Naive B cell (primary cell): ENCODE measurements around the gene MAST2. TPM values are rescaled to one million over a fixed set of nuclear protein-coding genes. Genes with fewer than 3 reads are reported as not detected.
A peak's percentile ranks its signal among the peaks of the same experiment; 100 is the strongest.
"Not testable (repeated sequence)": the region's sequence is repeated elsewhere in the genome, so short reads cannot be mapped to it uniquely, and the experiment has no call there.

Experiments used
- ATAC-seq, 2 donors: fragments of 150-1000 bp; cut with Tn5 transposase; 2 replicates each; pipeline ENCODE4 v1.10.0; 2021; ENCODE audit warnings: low read depth in 2 of 2, mild to moderate bottlenecking in 2 of 2, moderate library complexity in 2 of 2
- DNase-seq: peaks from one replicate; pipeline ENCODE4 v3.0.0; 2022
- H3K27ac Mint-ChIP-seq, 6 donors: one replicate each; pipeline ENCODE4 v1.8.0; 2020 to 2022; ENCODE audit warnings: mild to moderate bottlenecking in 6 of 6, mixed read lengths in 6 of 6, moderate library complexity in 5 of 6, inconsistent platforms in 2 of 6
- H3K27me3 Mint-ChIP-seq, 3 donors: one replicate each; pipeline ENCODE4 v1.8.0; 2021 to 2022; ENCODE audit warnings: mixed read lengths in 3 of 3, mild to moderate bottlenecking in 1 of 3
- H3K36me3 Mint-ChIP-seq, 2 donors: one replicate each; pipeline ENCODE4 v1.8.0; 2020 to 2022; ENCODE audit warnings: mixed read lengths in 2 of 2, inconsistent platforms in 1 of 2, mild to moderate bottlenecking in 1 of 2
- H3K4me1 Mint-ChIP-seq, 3 donors: one replicate each; pipeline ENCODE4 v1.8.0; 2020 to 2022; ENCODE audit warnings: mixed read lengths in 3 of 3, inconsistent platforms in 1 of 3, mild to moderate bottlenecking in 1 of 3, moderate library complexity in 1 of 3
- H3K4me3 Mint-ChIP-seq, 8 donors: one replicate each; pipeline ENCODE4 v1.8.0; 2020 to 2022; ENCODE audit warnings: mild to moderate bottlenecking in 8 of 8, mixed read lengths in 8 of 8, moderate library complexity in 8 of 8, inconsistent platforms in 2 of 8
- H3K9me3 Mint-ChIP-seq, 7 donors: one replicate each; pipeline ENCODE4 v1.8.0; 2020 to 2022; ENCODE audit warnings: mixed read lengths in 7 of 7, mild to moderate bottlenecking in 5 of 7, inconsistent platforms in 2 of 7, moderate library complexity in 1 of 7
- polyA plus RNA-seq, 6 donors: library from polyadenylated mRNA; unstranded; fragments of 300-500 nt; fragmentation: Illumina TruSeq; gene quantifications; one replicate each; pipeline ENCODE4 v1.2.3, GENCODE V29; 2021; ENCODE audit warnings: low read depth in 6 of 6

The MAST2 gene
- polyA plus RNA-seq, 6 donors from 2014 or later, result 0.86 to 5.1 (median 3.2) TPM; not detected in 1

GRCh38 chr1:45926330-45926729 is 122.9 kb downstream of the MAST2 start:
- peak overlapping the region in 2 of 8 donors; percentile 26 to 58 for H3K4me3 Mint-ChIP-seq
- H3K27ac Mint-ChIP-seq, result peak overlapping the region in 1 of 6 donors; percentile 1
- H3K9me3 Mint-ChIP-seq, result no peaks in the 10 kb centered on the region
- no peak for ATAC-seq
- no peak for DNase-seq
- peaks cover 28 to 45% (median 43%) of the 10 kb centered on the region in 3 donors for H3K4me1 Mint-ChIP-seq
- no peaks in the 10 kb centered on the region for H3K36me3 Mint-ChIP-seq
- H3K27me3 Mint-ChIP-seq, result no peaks in the 10 kb centered on the region

GRCh38 chr1:45927231-45927915 is 124.0 kb downstream of the MAST2 start:
- not testable (repeated sequence) for ATAC-seq, H3K36me3 Mint-ChIP-seq, H3K27ac Mint-ChIP-seq, DNase-seq, H3K9me3 Mint-ChIP-seq, H3K27me3 Mint-ChIP-seq
- Mint-ChIP-seq H3K4me3 (peak overlapping the region in 1 of 8 donors; percentile 42), H3K4me1 (peaks cover 28 to 45% (median 43%) of the 10 kb centered on the region in 3 donors)

- Mint-ChIP-seq H3K9me3 (no peaks in the 10 kb centered on the region), H3K36me3 (no peaks in the 10 kb centered on the region), H3K27ac (no peak overlapping the region), H3K27me3 (no peaks in the 10 kb centered on the region), H3K4me1 (peaks cover 24 to 41% (median 37%) of the 10 kb centered on the region in 3 donors), H3K4me3 (no peak overlapping the region)
- no peak for DNase-seq
- ATAC-seq, result no peak
Observed at GRCh38 chr1:45928486-45929205, 125.2 kb downstream of the MAST2 start.

- ATAC-seq, result peak in 1 of 2 donors; percentile 44
- H3K36me3 Mint-ChIP-seq, result no peaks in the 10 kb centered on the region
- no peaks in the 10 kb centered on the region for H3K27me3 Mint-ChIP-seq
- peak overlapping the region in 2 of 6 donors; percentile 21 to 50 for H3K27ac Mint-ChIP-seq
- DNase-seq, result no peak
- no peak overlapping the region for H3K4me3 Mint-ChIP-seq
- H3K9me3 Mint-ChIP-seq, result no peaks in the 10 kb centered on the region
- H3K4me1 Mint-ChIP-seq, result peaks cover 20 to 37% (median 36%) of the 10 kb centered on the region in 3 donors
Observed at GRCh38 chr1:45929257-45929687, 125.9 kb downstream of the MAST2 start.

GRCh38 chr1:45930258-45931150 is 127.1 kb downstream of the MAST2 start:
- Mint-ChIP-seq H3K9me3 (no peaks in the 10 kb centered on the region), H3K36me3 (no peaks in the 10 kb centered on the region), H3K4me3 (no peak overlapping the region), H3K4me1 (peaks cover 25 to 43% (median 40%) of the 10 kb centered on the region in 3 donors), H3K27me3 (no peaks in the 10 kb centered on the region), H3K27ac (no peak overlapping the region)
- DNase-seq (no peak), ATAC-seq (no peak)

GRCh38 chr1:45932205-45932604 is 128.8 kb downstream of the MAST2 start:
- H3K4me3 Mint-ChIP-seq, ATAC-seq, H3K27me3 Mint-ChIP-seq, H3K27ac Mint-ChIP-seq, DNase-seq, H3K9me3 Mint-ChIP-seq, H3K36me3 Mint-ChIP-seq: not testable (repeated sequence)
- peaks cover 26 to 43% (median 38%) of the 10 kb centered on the region in 3 donors for H3K4me1 Mint-ChIP-seq

GRCh38 chr1:45934947-45935346 is 131.5 kb downstream of the MAST2 start:
- ATAC-seq, result peak in 1 of 2 donors; percentile 42
- no peaks in the 10 kb centered on the region for H3K9me3 Mint-ChIP-seq
- peak overlapping the region in 2 of 6 donors; percentile 6 to 38 for H3K27ac Mint-ChIP-seq
- peaks cover 18 to 28% (median 28%) of the 10 kb centered on the region in 3 donors for H3K4me1 Mint-ChIP-seq
- DNase-seq, result no peak
- H3K36me3 Mint-ChIP-seq, result no peaks in the 10 kb centered on the region
- H3K4me3 Mint-ChIP-seq, result peak overlapping the region in 2 of 8 donors; percentile 38 to 55
- H3K27me3 Mint-ChIP-seq, result no peaks in the 10 kb centered on the region

- Mint-ChIP-seq H3K27ac (no peak overlapping the region), H3K9me3 (peaks cover 3 to 16% (median 11%) of the 10 kb centered on the region in 7 donors)
- ATAC-seq, result no peak
Observed at GRCh38 chr1:45938029-45938428, 134.6 kb downstream of the MAST2 start.

GRCh38 chr1:45942411-45942810 is 139.0 kb downstream of the MAST2 start:
- Mint-ChIP-seq H3K9me3 (peaks cover 6 to 20% (median 14%) of the 10 kb centered on the region in 7 donors), H3K27ac (no peak overlapping the region), H3K4me3 (no peak overlapping the region), H3K4me1 (peaks cover 3 to 6% (median 4%) of the 10 kb centered on the region in 3 donors), H3K36me3 (peaks cover 5 to 11% of the 10 kb centered on the region in 2 donors), H3K27me3 (no peaks in the 10 kb centered on the region)
- DNase-seq (no peak), ATAC-seq (no peak)

More at GRCh38 chr1:45938029-45938428, 134.6 kb downstream of the MAST2 start:
- DNase-seq, result no peak
- Mint-ChIP-seq H3K36me3 (peaks cover 5 to 7% of the 10 kb centered on the region in 2 donors), H3K4me1 (peaks cover 18 to 26% (median 24%) of the 10 kb centered on the region in 3 donors), H3K4me3 (no peak overlapping the region), H3K27me3 (no peaks in the 10 kb centered on the region)

- DNase-seq, result no peak
- peaks cover 4 to 13% (median 6%) of the 10 kb centered on the region in 3 donors for H3K4me1 Mint-ChIP-seq
- no peak overlapping the region for H3K4me3 Mint-ChIP-seq
- H3K9me3 Mint-ChIP-seq, result peaks cover 7 to 28% (median 21%) of the 10 kb centered on the region in 7 donors
- H3K27ac Mint-ChIP-seq, result no peak overlapping the region
- ATAC-seq, result no peak
- peaks cover 5 to 11% of the 10 kb centered on the region in 2 donors for H3K36me3 Mint-ChIP-seq
- no peaks in the 10 kb centered on the region for H3K27me3 Mint-ChIP-seq
Observed at GRCh38 chr1:45943185-45943584, 139.8 kb downstream of the MAST2 start.

GRCh38 chr1:45945426-45945825 is 142.0 kb downstream of the MAST2 start:
- Mint-ChIP-seq H3K27ac (no peak overlapping the region), H3K27me3 (no peaks in the 10 kb centered on the region), H3K36me3 (peaks cover 5 to 11% of the 10 kb centered on the region in 2 donors), H3K4me1 (peaks cover 11 to 14% (median 13%) of the 10 kb centered on the region in 3 donors), H3K9me3 (peaks cover 7 to 28% (median 22%) of the 10 kb centered on the region in 7 donors), H3K4me3 (no peak overlapping the region)
- ATAC-seq, result no peak
- DNase-seq, result no peak

GRCh38 chr1:45949462-45949861 is 146.1 kb downstream of the MAST2 start:
- not testable (repeated sequence) for H3K4me3 Mint-ChIP-seq, H3K27ac Mint-ChIP-seq

GRCh38 chr1:45952072-45952471 is 148.7 kb downstream of the MAST2 start:
- no peaks in the 10 kb centered on the region for H3K27me3 Mint-ChIP-seq
- DNase-seq (no peak), ATAC-seq (no peak)
- peaks cover 10 to 14% (median 10%) of the 10 kb centered on the region in 3 donors for H3K4me1 Mint-ChIP-seq
- H3K36me3 Mint-ChIP-seq, result no peaks in the 10 kb centered on the region
- H3K9me3 Mint-ChIP-seq, result peaks cover 0 to 11% (median 7%) of the 10 kb centered on the region in 7 donors
- H3K27ac Mint-ChIP-seq, result peak overlapping the region in 1 of 6 donors; percentile 10
- H3K4me3 Mint-ChIP-seq, result no peak overlapping the region

More at GRCh38 chr1:45949462-45949861, 146.1 kb downstream of the MAST2 start:
- ATAC-seq, H3K36me3 Mint-ChIP-seq, DNase-seq, H3K27me3 Mint-ChIP-seq: not testable (repeated sequence)
- Mint-ChIP-seq H3K4me1 (peaks cover 11 to 14% (median 13%) of the 10 kb centered on the region in 3 donors), H3K9me3 (peaks cover 0 to 11% (median 7%) of the 10 kb centered on the region in 7 donors)
